Measurements from ENCODE around the gene ZNF436.
A peak's percentile ranks its signal among the peaks of the same experiment; 100 is the strongest.

ZNF436 gene

DNA sequence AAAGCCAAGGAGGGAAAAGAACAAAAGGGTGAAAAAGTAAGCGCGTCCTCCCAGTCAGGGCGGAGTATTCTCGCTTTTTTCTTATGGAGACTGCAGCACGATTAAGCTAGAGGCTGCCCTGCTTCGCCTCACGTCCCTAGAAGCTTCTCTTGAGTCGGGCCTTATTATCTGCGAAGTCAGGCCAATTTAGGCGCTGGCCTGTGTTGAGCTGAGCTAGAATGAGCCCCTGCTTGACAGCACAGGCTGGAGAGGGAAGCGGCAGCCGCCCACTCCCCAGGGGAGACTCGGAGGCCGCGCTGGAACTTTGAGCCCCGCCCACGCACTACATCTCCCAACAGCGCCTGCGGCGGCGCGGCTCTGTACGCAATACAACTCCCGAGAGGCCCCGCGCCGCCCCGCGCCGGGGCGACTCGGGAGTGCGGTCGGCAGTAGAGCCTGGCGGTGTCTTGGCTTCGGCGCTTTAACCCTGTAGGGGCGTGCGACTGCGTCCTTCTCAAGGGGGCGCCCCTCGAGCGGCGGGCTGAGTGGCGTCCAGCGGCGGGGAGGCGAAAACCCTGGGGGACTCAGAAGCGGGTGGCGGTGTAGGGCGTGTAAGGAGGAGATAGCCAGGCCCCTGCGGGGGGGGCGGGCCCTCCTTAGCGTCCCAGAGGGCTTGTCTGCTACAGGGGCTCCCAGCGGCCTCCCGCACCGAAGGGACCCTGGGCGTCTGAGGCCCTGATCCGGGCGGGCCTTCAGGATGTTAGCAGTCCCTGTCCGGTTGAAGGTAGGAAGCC lies 888 bp downstream of the ZNF436 start:
- Histone ChIP-seq H3K4me1 (ENCODE audit: control insufficient read depth in 1 of 2, insufficient read depth in 2 of 2, low read length in 2 of 2) (peaks cover 11 to 22% of the 10 kb centered on the region in 2 experiments), H3K23ac (ENCODE audit: low read length) (no peak overlapping the region), H3K27ac (ENCODE audit: low read depth, low read length) (peak overlapping the region; percentile 93), H3K14ac (ENCODE audit: low read length) (peak overlapping the region; percentile 94), H3K18ac (ENCODE audit: low read length) (peak overlapping the region; percentile 95), H2AFZ (ENCODE audit: insufficient read depth, low read length, poor library complexity) (peak overlapping the region; percentile 92), H3K79me1 (ENCODE audit: low read length) (peaks cover 30% of the 10 kb centered on the region), H3K4me3 (ENCODE audit: low read depth, low read length) (peak overlapping the region; percentile 88), H4K12ac (ENCODE audit: low read depth, low read length) (peak overlapping the region; percentile 90), H2BK120ac (ENCODE audit: insufficient read depth, low read length, poor library complexity) (peak overlapping the region; percentile 84), H3K4me2 (ENCODE audit: low read length) (peak overlapping the region; percentile 71), H4K8ac (ENCODE audit: low read depth, low read length) (peak overlapping the region; percentile 94), H3K9me3 (ENCODE audit: insufficient read depth, low read depth, low read length) (no peaks in the 10 kb centered on the region), H3K9ac (ENCODE audit: low read length) (peak overlapping the region; percentile 96), H3K36me3 (ENCODE audit: control insufficient read depth in 1 of 2, insufficient read depth in 2 of 2, low read length in 2 of 2) (peaks cover 3 to 11% of the 10 kb centered on the region in 2 experiments), H3K79me2 (ENCODE audit: control insufficient read depth, insufficient read depth, low read length, poor library complexity) (peaks cover 15% of the 10 kb centered on the region), H4K91ac (ENCODE audit: low read depth, low read length) (peak overlapping the region; percentile 98), H2BK12ac (ENCODE audit: low read length) (no peak overlapping the region), H3K4ac (ENCODE audit: low read depth, low read length) (peak overlapping the region; percentile 80), H3K27me3 (ENCODE audit: insufficient read depth, low read length) (no peaks in the 10 kb centered on the region), H2BK5ac (ENCODE audit: low read depth, low read length, poor library complexity) (peak overlapping the region; percentile 97), H2AK5ac (ENCODE audit: low read length) (peak overlapping the region; percentile 62)
- no CpG with 5 or more reads among the region's 61 CpGs for WGBS (ENCODE audit: extremely low coverage, insufficient coverage, insufficient read length)
- peak; percentile 94 to 96 for DNase-seq

DNA sequence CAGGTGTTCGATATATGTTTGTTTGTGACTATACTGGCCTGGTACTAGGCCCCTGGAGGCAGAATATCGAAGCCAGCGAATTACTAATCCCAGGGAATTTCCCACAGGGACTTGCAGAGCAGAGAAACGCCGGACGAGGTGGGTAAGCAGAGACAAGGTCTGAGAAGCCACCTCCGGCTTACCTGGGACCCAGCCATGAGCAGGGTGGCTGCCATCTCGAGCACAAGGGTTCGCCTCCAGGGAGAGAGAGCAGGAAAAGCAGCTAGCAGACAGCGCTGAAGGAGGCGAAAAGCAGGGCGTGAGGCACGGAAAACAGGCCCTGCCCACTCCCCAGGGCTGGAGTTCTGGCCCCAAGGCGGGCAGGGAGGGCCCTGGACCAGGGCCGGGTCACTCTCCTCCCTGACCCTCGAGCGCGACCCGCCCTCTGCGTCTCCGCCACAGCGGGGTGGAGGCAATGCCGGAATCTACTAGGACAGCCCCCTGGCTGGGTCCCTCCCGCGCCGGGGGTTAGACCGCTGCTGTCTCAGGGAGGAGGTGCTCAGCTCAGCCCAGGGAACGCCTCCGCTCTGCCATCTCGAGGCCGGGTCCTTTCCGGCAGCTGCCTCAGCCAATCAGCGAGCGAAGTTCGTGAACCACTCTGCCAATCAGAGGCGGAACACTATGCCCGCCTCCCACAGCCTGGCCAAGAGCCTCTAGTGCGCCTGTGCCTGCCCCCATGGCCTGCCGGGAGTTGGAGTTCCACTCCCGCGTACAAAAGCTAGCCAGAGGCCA lies 1.7 kb downstream of the ZNF436 start:
- H3K36me3 ChIP-seq (ENCODE audit: control insufficient read depth in 1 of 2, insufficient read depth in 2 of 2, low read length in 2 of 2) = peaks cover 7 to 13% of the 10 kb centered on the region in 2 experiments
- H3K4ac ChIP-seq (ENCODE audit: low read depth, low read length) = peak overlapping the region; percentile 80
- peak overlapping the region; percentile 71 for H3K4me2 ChIP-seq (ENCODE audit: low read length)
- H3K27ac ChIP-seq (ENCODE audit: low read depth, low read length) = peak overlapping the region; percentile 93
- WGBS (ENCODE audit: extremely low coverage, insufficient coverage, insufficient read length) = no CpG with 5 or more reads among the region's 41 CpGs
- H3K27me3 ChIP-seq (ENCODE audit: insufficient read depth, low read length) = no peaks in the 10 kb centered on the region
- H3K79me2 ChIP-seq (ENCODE audit: control insufficient read depth, insufficient read depth, low read length, poor library complexity) = peaks cover 15% of the 10 kb centered on the region
- peaks cover 30% of the 10 kb centered on the region for H3K79me1 ChIP-seq (ENCODE audit: low read length)
- H4K8ac ChIP-seq (ENCODE audit: low read depth, low read length) = peak overlapping the region; percentile 94
- H3K4me1 ChIP-seq (ENCODE audit: control insufficient read depth in 1 of 2, insufficient read depth in 2 of 2, low read length in 2 of 2) = peaks cover 11 to 22% of the 10 kb centered on the region in 2 experiments
- peak overlapping the region; percentile 98 for H4K91ac ChIP-seq (ENCODE audit: low read depth, low read length)
- peak overlapping the region; percentile 75 for H3K4me3 ChIP-seq (ENCODE audit: low read depth, low read length)
- H3K14ac ChIP-seq (ENCODE audit: low read length) = peak overlapping the region; percentile 94
- H2AFZ ChIP-seq (ENCODE audit: insufficient read depth, low read length, poor library complexity) = peak overlapping the region; percentile 92
- H4K12ac ChIP-seq (ENCODE audit: low read depth, low read length) = peak overlapping the region; percentile 90
- peak overlapping the region; percentile 95 for H3K9ac ChIP-seq (ENCODE audit: low read length)
- no peak overlapping the region for H2BK12ac ChIP-seq (ENCODE audit: low read length)
- peak overlapping the region; percentile 84 for H2BK120ac ChIP-seq (ENCODE audit: insufficient read depth, low read length, poor library complexity)
- no peak overlapping the region for H3K23ac ChIP-seq (ENCODE audit: low read length)
- peak overlapping the region; percentile 95 for H3K18ac ChIP-seq (ENCODE audit: low read length)
- DNase-seq = peak; percentile 99 to 100
- H2BK5ac ChIP-seq (ENCODE audit: low read depth, low read length, poor library complexity) = peak overlapping the region; percentile 97
- peak overlapping the region; percentile 7 for H2AK5ac ChIP-seq (ENCODE audit: low read length)
- peaks cover 2% of the 10 kb centered on the region for H3K9me3 ChIP-seq (ENCODE audit: insufficient read depth, low read depth, low read length)

DNA sequence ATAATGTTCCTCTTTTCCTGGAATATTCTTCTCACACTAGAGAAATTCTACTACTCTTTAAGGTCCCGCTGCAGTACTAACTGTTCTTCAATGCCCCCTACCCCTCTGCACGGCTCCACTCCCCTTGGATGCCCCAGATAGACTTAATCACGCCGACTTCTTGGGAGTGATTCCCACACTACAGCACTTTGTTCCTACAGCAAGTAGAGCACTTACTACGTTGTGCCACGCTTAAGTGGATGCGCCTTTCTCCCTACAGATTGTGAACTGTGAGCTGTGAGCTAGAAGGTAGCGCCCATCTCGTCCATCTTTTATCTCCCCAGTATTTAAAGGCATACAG lies 2.2 kb downstream of the ZNF436 start:
- Histone ChIP-seq H2BK120ac (ENCODE audit: insufficient read depth, low read length, poor library complexity) (peak overlapping the region; percentile 27), H3K79me2 (ENCODE audit: control insufficient read depth, insufficient read depth, low read length, poor library complexity) (peaks cover 15% of the 10 kb centered on the region), H4K12ac (ENCODE audit: low read depth, low read length) (no peak overlapping the region), H3K27ac (ENCODE audit: low read depth, low read length) (peak overlapping the region; percentile 74), H3K18ac (ENCODE audit: low read length) (no peak overlapping the region), H3K4me2 (ENCODE audit: low read length) (peak overlapping the region; percentile 57), H3K9ac (ENCODE audit: low read length) (peak overlapping the region; percentile 18), H4K8ac (ENCODE audit: low read depth, low read length) (peak overlapping the region; percentile 77), H3K9me3 (ENCODE audit: insufficient read depth, low read depth, low read length) (peaks cover 7% of the 10 kb centered on the region), H3K23ac (ENCODE audit: low read length) (no peak overlapping the region), H3K4ac (ENCODE audit: low read depth, low read length) (no peak overlapping the region), H3K79me1 (ENCODE audit: low read length) (peaks cover 30% of the 10 kb centered on the region), H3K27me3 (ENCODE audit: insufficient read depth, low read length) (no peaks in the 10 kb centered on the region), H3K36me3 (ENCODE audit: control insufficient read depth in 1 of 2, insufficient read depth in 2 of 2, low read length in 2 of 2) (peaks cover 12 to 15% of the 10 kb centered on the region in 2 experiments), H2AK5ac (ENCODE audit: low read length) (no peak overlapping the region), H3K4me1 (ENCODE audit: control insufficient read depth in 1 of 2, insufficient read depth in 2 of 2, low read length in 2 of 2) (peaks cover 11 to 22% of the 10 kb centered on the region in 2 experiments), H3K4me3 (ENCODE audit: low read depth, low read length) (no peak overlapping the region), H4K91ac (ENCODE audit: low read depth, low read length) (peak overlapping the region; percentile 73), H2AFZ (ENCODE audit: insufficient read depth, low read length, poor library complexity) (no peak overlapping the region), H2BK12ac (ENCODE audit: low read length) (no peak overlapping the region), H3K14ac (ENCODE audit: low read length) (no peak overlapping the region), H2BK5ac (ENCODE audit: low read depth, low read length, poor library complexity) (peak overlapping the region; percentile 19)
- no CpG with 5 or more reads among the region's 9 CpGs for WGBS (ENCODE audit: extremely low coverage, insufficient coverage, insufficient read length)
- no peak for DNase-seq

DNA sequence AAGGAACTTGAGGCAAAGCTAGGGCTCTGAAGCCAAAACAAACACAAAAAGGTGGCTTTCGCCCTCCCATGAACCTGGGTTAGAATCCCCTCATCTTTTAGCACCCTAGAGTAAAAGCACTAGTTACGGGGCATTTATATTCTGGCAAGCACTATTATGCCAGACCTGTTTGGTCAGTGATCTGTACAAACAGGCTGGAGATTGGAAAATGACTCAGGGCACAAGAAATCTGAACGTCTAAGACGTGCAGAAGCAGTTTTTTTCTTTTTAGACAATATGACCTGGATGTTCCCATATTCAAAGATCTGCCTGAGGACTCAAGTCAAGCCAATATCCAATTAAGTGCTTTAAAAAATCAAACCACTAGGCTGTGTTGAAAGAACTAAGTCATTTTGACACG lies 3.0 kb downstream of the ZNF436 start:
- H3K4ac ChIP-seq (ENCODE audit: low read depth, low read length) = no peak overlapping the region
- H2AK5ac ChIP-seq (ENCODE audit: low read length) = no peak overlapping the region
- H3K79me2 ChIP-seq (ENCODE audit: control insufficient read depth, insufficient read depth, low read length, poor library complexity) = peaks cover 15% of the 10 kb centered on the region
- DNase-seq = peak in 1 of 2 donors; percentile 54
- H3K4me1 ChIP-seq (ENCODE audit: control insufficient read depth in 1 of 2, insufficient read depth in 2 of 2, low read length in 2 of 2) = peaks cover 11 to 16% of the 10 kb centered on the region in 2 experiments
- no peak overlapping the region for H3K14ac ChIP-seq (ENCODE audit: low read length)
- peaks cover 30% of the 10 kb centered on the region for H3K79me1 ChIP-seq (ENCODE audit: low read length)
- no peak overlapping the region for H3K23ac ChIP-seq (ENCODE audit: low read length)
- H2AFZ ChIP-seq (ENCODE audit: insufficient read depth, low read length, poor library complexity) = no peak overlapping the region
- peaks cover 13% of the 10 kb centered on the region for H3K9me3 ChIP-seq (ENCODE audit: insufficient read depth, low read depth, low read length)
- H3K36me3 ChIP-seq (ENCODE audit: control insufficient read depth in 1 of 2, insufficient read depth in 2 of 2, low read length in 2 of 2) = peaks cover 17 to 19% of the 10 kb centered on the region in 2 experiments
- H2BK5ac ChIP-seq (ENCODE audit: low read depth, low read length, poor library complexity) = no peak overlapping the region
- WGBS (ENCODE audit: extremely low coverage, insufficient coverage, insufficient read length) = no CpG with 5 or more reads among the region's 5 CpGs
- H2BK120ac ChIP-seq (ENCODE audit: insufficient read depth, low read length, poor library complexity) = no peak overlapping the region
- H4K91ac ChIP-seq (ENCODE audit: low read depth, low read length) = no peak overlapping the region
- no peak overlapping the region for H4K8ac ChIP-seq (ENCODE audit: low read depth, low read length)
- no peak overlapping the region for H3K9ac ChIP-seq (ENCODE audit: low read length)
- no peak overlapping the region for H3K4me2 ChIP-seq (ENCODE audit: low read length)
- no peak overlapping the region for H3K18ac ChIP-seq (ENCODE audit: low read length)
- H2BK12ac ChIP-seq (ENCODE audit: low read length) = no peak overlapping the region
- H4K12ac ChIP-seq (ENCODE audit: low read depth, low read length) = no peak overlapping the region
- H3K4me3 ChIP-seq (ENCODE audit: low read depth, low read length) = no peak overlapping the region
- H3K27me3 ChIP-seq (ENCODE audit: insufficient read depth, low read length) = no peaks in the 10 kb centered on the region
- no peak overlapping the region for H3K27ac ChIP-seq (ENCODE audit: low read depth, low read length)

Data from trophoblast cell (in vitro differentiated cells and primary cell).